H1 (cell line): ENCODE data around the gene DHRS4L2. TPM values are rescaled to one million over a fixed set of nuclear protein-coding genes. Genes with fewer than 3 reads are reported as not detected.

ENCODE experiments used
- CTCF ChIA-PET: fragments of 300-600 bp; sonication (Branson Sonifier 250); formaldehyde crosslinking; loops from one replicate; lab custom pipeline; 2021; ENCODE audit not compliant: partially characterized antibody; lab: Charles Lee
- POLR2A ChIA-PET: fragments of 300-600 bp; sonication (Branson Sonifier 250); formaldehyde crosslinking; loops from one replicate; lab custom pipeline; 2021; ENCODE audit warnings: inconsistent platforms; ENCODE audit not compliant: partially characterized antibody; lab: Charles Lee
- DNase-seq, 2 experiments: peaks; one replicate each; pipeline versions ENCODE4 v3.0.0 to v3.0.0-alpha.2; 2010 to 2022; ENCODE audit warnings: low spot score in 2 of 2, low read depth in 1 of 2, mixed read lengths in 1 of 2
- FAIRE-seq: peaks from 2 replicates; lab custom pipeline; 2011; peaks lifted over from hg19 to GRCh38; lab: Jason Lieb, UNC
- H2AFZ ChIP-seq: 2 replicates; pipeline ENCODE4 v1.8.1; 2012; ENCODE audit warnings: low read length, inconsistent platforms
- H2AK5ac ChIP-seq: 2 replicates; pipeline ENCODE4 v1.6.1; 2013; ENCODE audit warnings: low read depth, low read length
- H2BK120ac ChIP-seq: replicated peaks from 2 replicates; pipeline ENCODE3; 2013; ENCODE audit warnings: low read depth, low read length, inconsistent platforms
- H2BK12ac ChIP-seq: 2 replicates; pipeline ENCODE4 v1.6.1; 2013; ENCODE audit warnings: low read depth, low read length
- H2BK15ac ChIP-seq: 2 replicates; pipeline ENCODE4 v1.6.1; 2013; ENCODE audit warnings: low read length
- H2BK20ac ChIP-seq: 2 replicates; pipeline ENCODE4 v1.6.1; 2013; ENCODE audit warnings: low read length
- H2BK5ac ChIP-seq: 2 replicates; pipeline ENCODE4 v1.6.1; 2013; ENCODE audit warnings: low read depth, low read length
- H3K14ac ChIP-seq: 2 replicates; pipeline ENCODE4 v1.6.1; 2013; ENCODE audit warnings: inconsistent platforms; ENCODE audit not compliant: insufficient read length
- H3K18ac ChIP-seq: 2 replicates; pipeline ENCODE4 v1.6.1; 2013; ENCODE audit warnings: low read length; ENCODE audit errors: extremely low read depth
- H3K23ac ChIP-seq: 2 replicates; pipeline ENCODE4 v1.6.1; 2013; ENCODE audit warnings: inconsistent platforms; ENCODE audit not compliant: insufficient read length
- H3K23me2 ChIP-seq: 2 replicates; pipeline ENCODE4 v1.6.1; 2013; ENCODE audit warnings: low read depth, low read length
- H3K27ac ChIP-seq: 2 replicates; pipeline ENCODE4 v1.6.1; 2011; ENCODE audit warnings: low read depth, low read length, inconsistent platforms
- H3K27me3 ChIP-seq, 4 experiments: replicated peaks in 1 of 4; 1 replicate in 1 of 4; 2 replicates in 3 of 4; pipeline versions ENCODE4 v1.6.1 to v1.8.1; 2011 to 2013; ENCODE audit warnings: low read length in 3 of 4, mild to moderate bottlenecking in 3 of 4, inconsistent platforms in 2 of 4, mixed read lengths in 2 of 4, moderate library complexity in 1 of 4; ENCODE audit not compliant: control insufficient read depth in 3 of 4, insufficient read depth in 3 of 4; ENCODE audit errors: extremely low read depth in 1 of 4
- H3K36me3 ChIP-seq, 4 experiments: 2 replicates each; pipeline versions ENCODE4 v1.6.1 to v1.8.1; 2011 to 2013; ENCODE audit warnings: mild to moderate bottlenecking in 4 of 4, low read length in 3 of 4, moderate library complexity in 2 of 4, control low read depth in 1 of 4, inconsistent platforms in 1 of 4; ENCODE audit not compliant: insufficient read depth in 4 of 4, control insufficient read depth in 2 of 4
- H3K4ac ChIP-seq: replicated peaks from 2 replicates; pipeline ENCODE3; 2013; ENCODE audit warnings: low read length, low read depth, mixed read lengths, inconsistent platforms; ENCODE audit not compliant: insufficient read length
- H3K4me1 ChIP-seq, 4 experiments: replicated peaks in 1 of 4; 1 replicate in 1 of 4; 2 replicates in 3 of 4; pipeline versions ENCODE4 v1.6.1 to v1.8.1; 2011 to 2013; ENCODE audit warnings: low read length in 3 of 4, inconsistent platforms in 2 of 4, mixed read lengths in 1 of 4; ENCODE audit not compliant: insufficient read depth in 4 of 4, control insufficient read depth in 3 of 4
- H3K4me2 ChIP-seq, 2 experiments: 2 replicates each; pipeline versions ENCODE4 v1.6.1 to v1.8.1; 2011 to 2013; ENCODE audit warnings: low read depth in 2 of 2, low read length in 2 of 2, control low read depth in 1 of 2, inconsistent platforms in 1 of 2, mild to moderate bottlenecking in 1 of 2; ENCODE audit not compliant: insufficient read depth in 1 of 2
- H3K4me3 ChIP-seq, 4 experiments: fragments of 200-600, 300-600 bp in 1 of 4; sonication (generic), shearing (Covaris generic), sonication (Bioruptor Twin) in 1 of 4; 2 replicates each; pipeline versions ENCODE4 v1.5.1 to v1.8.1; 2011 to 2016; ENCODE audit warnings: low read length in 4 of 4, low read depth in 3 of 4, control low read depth in 2 of 4, inconsistent platforms in 2 of 4, mild to moderate bottlenecking in 2 of 4, mixed read lengths in 1 of 4, moderate library complexity in 1 of 4; ENCODE audit not compliant: insufficient read depth in 2 of 4; ENCODE audit errors: extremely low read depth in 1 of 4
- H3K56ac ChIP-seq: replicated peaks from 2 replicates; pipeline ENCODE3; 2013; ENCODE audit warnings: low read depth, mild to moderate bottlenecking, mixed read lengths, low read length, inconsistent platforms; ENCODE audit not compliant: insufficient read length
- H3K79me1 ChIP-seq: 2 replicates; pipeline ENCODE4 v1.6.1; 2013; ENCODE audit warnings: low read depth, low read length, control low read depth
- H3K79me2 ChIP-seq, 2 experiments: 2 replicates each; pipeline versions ENCODE4 v1.6.1 to v1.8.1; 2012 to 2013; ENCODE audit warnings: low read length in 2 of 2, mild to moderate bottlenecking in 2 of 2, inconsistent platforms in 1 of 2; ENCODE audit not compliant: insufficient read depth in 2 of 2, control insufficient read depth in 1 of 2
- H3K9ac ChIP-seq, 4 experiments: replicated peaks in 1 of 4; 1 replicate in 1 of 4; 2 replicates in 3 of 4; pipeline versions ENCODE4 v1.6.1 to v1.8.1; 2011 to 2013; ENCODE audit warnings: low read depth in 3 of 4, low read length in 3 of 4, control low read depth in 2 of 4, mild to moderate bottlenecking in 2 of 4, moderate library complexity in 2 of 4, inconsistent platforms in 1 of 4; ENCODE audit errors: extremely low read depth in 1 of 4
- H3K9me3 ChIP-seq, 2 experiments: 2 replicates each; pipeline versions ENCODE4 v1.6.1 to v1.8.1; 2012 to 2013; ENCODE audit warnings: mild to moderate bottlenecking in 2 of 2, moderate library complexity in 2 of 2, control low read depth in 1 of 2, inconsistent platforms in 1 of 2, low read depth in 1 of 2, low read length in 1 of 2, mixed read lengths in 1 of 2; ENCODE audit not compliant: insufficient read depth in 2 of 2
- H4K20me1 ChIP-seq, 2 experiments: replicated peaks in 1 of 2; 2 replicates each; pipeline versions ENCODE3 to v1.8.1; 2011 to 2013; ENCODE audit warnings: inconsistent platforms in 2 of 2, low read length in 2 of 2, mild to moderate bottlenecking in 1 of 2; ENCODE audit not compliant: insufficient read depth in 2 of 2, control insufficient read depth in 1 of 2
- H4K5ac ChIP-seq: 2 replicates; pipeline ENCODE4 v1.6.1; 2013; ENCODE audit warnings: low read length, low read depth, mixed read lengths, inconsistent platforms; ENCODE audit not compliant: insufficient read length
- H4K8ac ChIP-seq: 2 replicates; pipeline ENCODE4 v1.8.0; 2013; ENCODE audit warnings: mild to moderate bottlenecking, moderate library complexity, low read length, inconsistent platforms; ENCODE audit not compliant: insufficient read depth; ENCODE audit errors: extremely low read depth
- H4K91ac ChIP-seq: replicated peaks from 2 replicates; pipeline ENCODE3; 2013; ENCODE audit warnings: low read length, mixed read lengths, inconsistent platforms; ENCODE audit not compliant: insufficient read length
- CREB1 ChIP-seq: IDR thresholded peaks from 2 replicates; pipeline ENCODE4 v1.6.1; 2012; ENCODE audit warnings: inconsistent platforms
- EZH2 ChIP-seq: fragments of 200-600 bp; sonication (generic); IDR thresholded peaks from 2 replicates; pipeline ENCODE4 v1.7.1; 2012; ENCODE audit warnings: low read depth, mild to moderate bottlenecking, moderate library complexity, low read length, inconsistent platforms; ENCODE audit not compliant: severe bottlenecking
- FOSL1 ChIP-seq: IDR thresholded peaks from 2 replicates; pipeline ENCODE4 v1.6.1; 2011; ENCODE audit warnings: mild to moderate bottlenecking, low read depth, low read length, moderate library complexity; ENCODE audit not compliant: insufficient read depth
- HDAC2 ChIP-seq, 2 experiments: fragments of 300-600 bp in 1 of 2; sonication (generic) in 1 of 2; IDR thresholded peaks; 2 replicates each; pipeline ENCODE4 v1.6.1; 2011 to 2012; ENCODE audit warnings: low read depth in 2 of 2, low read length in 2 of 2, mild to moderate bottlenecking in 2 of 2, moderate library complexity in 2 of 2, borderline replicate concordance in 1 of 2, inconsistent platforms in 1 of 2
- JUND ChIP-seq: IDR thresholded peaks from 2 replicates; pipeline ENCODE4 v1.6.1; 2011; ENCODE audit warnings: mild to moderate bottlenecking, improper control_type of control experiment, low read length
- KDM4A ChIP-seq: IDR thresholded peaks from one replicate; pipeline ENCODE4 v1.7.1; 2012; ENCODE audit warnings: low read depth, mild to moderate bottlenecking, moderate library complexity, low read length, inconsistent platforms; ENCODE audit not compliant: severe bottlenecking
- KDM5A ChIP-seq: fragments of 200-600 bp; IDR thresholded peaks from 2 replicates; pipeline ENCODE4 v1.7.1; 2012; ENCODE audit warnings: mild to moderate bottlenecking, low read length, inconsistent platforms, mixed read lengths
- NRF1 ChIP-seq: IDR thresholded peaks from 2 replicates; pipeline ENCODE4 v1.6.1; 2011; ENCODE audit warnings: mild to moderate bottlenecking, low read depth, low read length, improper control_type of control experiment
- POLR2AphosphoS5 ChIP-seq: IDR thresholded peaks from 2 replicates; pipeline ENCODE4 v1.6.1; 2011; ENCODE audit warnings: low read depth, low read length
- RNF2 ChIP-seq: fragments of 200-900, 300-1000 bp; sonication (generic); IDR thresholded peaks from 2 replicates; pipeline ENCODE4 v1.7.1; 2016; ENCODE audit warnings: borderline replicate concordance, low read depth, mild to moderate bottlenecking, antibody characterized with exemption, low read length; ENCODE audit not compliant: poor library complexity, severe bottlenecking; ENCODE audit errors: missing control alignments
- SAP30 ChIP-seq: fragments of 300-600 bp; sonication (generic); IDR thresholded peaks from 2 replicates; pipeline ENCODE4 v1.7.1; 2012; ENCODE audit warnings: low read length, moderate library complexity, mild to moderate bottlenecking, inconsistent platforms; ENCODE audit not compliant: insufficient read depth, insufficient replicate concordance
- SIRT6 ChIP-seq: IDR thresholded peaks from one replicate; pipeline ENCODE4 v1.7.1; 2012; ENCODE audit warnings: low read length, inconsistent platforms
- TAF1 ChIP-seq: IDR thresholded peaks from 2 replicates; pipeline ENCODE4 v1.6.1; 2011; ENCODE audit warnings: mild to moderate bottlenecking, low read depth, low read length
- ZNF274 ChIP-seq: IDR thresholded peaks from 2 replicates; pipeline ENCODE4 v1.7.0; 2012; ENCODE audit warnings: low read length, borderline replicate concordance; ENCODE audit errors: extremely low read depth
- WGBS, 2 experiments: shearing (Covaris generic) in 1 of 2; methylation state at CpG; one replicate each; pipeline versions ENCODE4 v1.1.6 to v1.1.7; 2013 to 2015; ENCODE audit warnings: low lambda C conversion rate in 2 of 2, mixed read lengths in 2 of 2, inconsistent platforms in 1 of 2, low coverage in 1 of 2, missing lambda C conversion rate in 1 of 2; ENCODE audit not compliant: insufficient replicate concordance in 2 of 2, insufficient coverage in 1 of 2, insufficient read length in 1 of 2; ENCODE audit errors: extremely low coverage in 1 of 2, missing lambda C conversion rate in 1 of 2; 5-methylcytosine and 5-hydroxymethylcytosine counted together
- polyA plus RNA-seq, 7 experiments: library from polyadenylated mRNA; depleted of rRNA in 3 of 7; stranded (reverse) in 5 of 7; unstranded in 2 of 7; fragments of >200 nt in 5 of 7; fragments of 200-250 nt in 2 of 7; gene quantifications; 1 replicate in 5 of 7; 2 replicates in 1 of 7; 4 replicates in 1 of 7; pipeline versions ENCODE4 v1.2.1 to v1.2.3, GENCODE V29; 2011 to 2013; ENCODE audit warnings: missing spikeins in 2 of 7, mixed read lengths in 2 of 7
- total RNA-seq: library from RNA; stranded (reverse); fragmentation: NEBNext Ultra II Directional; extraction: Animal tissue kit (Norgen Biotek cat#: 25700); gene quantifications from 2 replicates; pipeline ENCODE4 v1.2.1, GENCODE V29; 2021

Gene DHRS4L2
- total and polyA plus RNA-seq, 2 of the 8 experiments (the other 6 are each of a cell fraction or from before 2014, with no cell fraction given): 12.3 to 15.4 TPM

- Histone ChIP-seq H2BK12ac (no peak overlapping the region), H3K14ac (no peak overlapping the region), H4K91ac (no peak overlapping the region), H3K27ac (no peak overlapping the region), H3K23ac (no peak overlapping the region), H4K5ac (no peak overlapping the region), H4K20me1 (peaks cover 2% of the 10 kb centered on the region in 2 experiments), H3K79me1 (no peaks in the 10 kb centered on the region), H3K4ac (no peak overlapping the region), H3K79me2 (no peaks in the 10 kb centered on the region), H3K23me2 (peaks cover 9% of the 10 kb centered on the region), H3K4me2 (no peak overlapping the region), H3K56ac (no peak overlapping the region), H3K4me1 (peaks cover 0 to 10% (median 6%) of the 10 kb centered on the region in 4 experiments; a peak in 5 of 7 replicates), H3K9me3 (no peaks in the 10 kb centered on the region), H2AK5ac (no peak overlapping the region), H3K27me3 (no peaks in the 10 kb centered on the region; a peak in 1 of 7 replicates), H2BK5ac (no peak overlapping the region), H2BK15ac (no peak overlapping the region), H3K4me3 (no peak overlapping the region), H3K18ac (no peak overlapping the region), H2AFZ (no peak overlapping the region), H2BK120ac (no peak overlapping the region), H4K8ac (no peak overlapping the region), H2BK20ac (no peak overlapping the region), H3K9ac (no peak overlapping the region), H3K36me3 (no peaks in the 10 kb centered on the region; a peak in 1 of 8 replicates)
- FAIRE-seq (no peak), DNase-seq (no peak)
- ChIA-PET POLR2A (interaction anchor here (1.2 to 6.5 kb wide), 2 partner anchors 38 to 52 kb away, joined by 4 to 97 read pairs; partner anchors contain the start of gene PCK2), CTCF (interaction anchor here (0.9 to 9.6 kb wide), 9 partner anchors 8 to 107 kb away, joined by 3 to 234 read pairs (median 5); partner anchors contain the start of genes DCAF11, IRF9, NRL and PCK2)
- WGBS, 2 experiments: 88% methylated on average over 9 of the region's 9 CpGs; no CpG with 5 or more reads in 1 of the 2 experiments
- TF ChIP-seq KDM5A (no peak), NRF1 (no peak), POLR2AphosphoS5 (no peak), HDAC2 (IDR thresholded peaks at IDR 0.05; ENCODE audit: borderline replicate concordance in 1 of 2, low read depth in 2 of 2, low read length in 2 of 2) (no peak), EZH2 (no peak), SIRT6 (no peak), KDM4A (no peak), ZNF274 (no peak), TAF1 (no peak), SAP30 (no peak), RNF2 (no peak), FOSL1 (no peak), JUND (no peak), CREB1 (no peak)
Observed at GRCh38 chr14:24054646-24055045, 65.9 kb downstream of the DHRS4L2 start.
